ENCODE measurements around the gene STMN3.
"Not testable (repeated sequence)": the region's sequence is repeated elsewhere in the genome, so short reads cannot be mapped to it uniquely, and the experiment has no call there.

Gene STMN3

DNA sequence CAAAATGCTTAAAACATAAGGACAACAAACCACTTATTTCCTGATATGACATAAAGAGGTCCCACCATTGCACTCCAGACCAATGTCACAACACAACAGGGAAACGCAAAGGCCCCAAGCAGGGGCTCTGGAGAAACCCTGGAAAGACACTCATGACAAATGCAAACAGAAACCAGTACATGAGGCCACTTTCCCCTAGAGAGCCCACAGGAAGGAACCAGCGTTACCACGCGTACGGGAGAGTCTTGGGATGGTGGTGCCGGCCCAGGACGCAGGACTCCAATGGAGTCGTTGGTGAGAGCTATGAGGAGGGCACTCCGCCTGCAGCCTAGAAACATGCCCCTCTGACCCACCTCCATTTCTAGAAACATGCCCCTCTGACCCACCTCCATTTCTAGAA lies 46.5 kb downstream of the STMN3 start:
- DNase-seq: no peak

DNA sequence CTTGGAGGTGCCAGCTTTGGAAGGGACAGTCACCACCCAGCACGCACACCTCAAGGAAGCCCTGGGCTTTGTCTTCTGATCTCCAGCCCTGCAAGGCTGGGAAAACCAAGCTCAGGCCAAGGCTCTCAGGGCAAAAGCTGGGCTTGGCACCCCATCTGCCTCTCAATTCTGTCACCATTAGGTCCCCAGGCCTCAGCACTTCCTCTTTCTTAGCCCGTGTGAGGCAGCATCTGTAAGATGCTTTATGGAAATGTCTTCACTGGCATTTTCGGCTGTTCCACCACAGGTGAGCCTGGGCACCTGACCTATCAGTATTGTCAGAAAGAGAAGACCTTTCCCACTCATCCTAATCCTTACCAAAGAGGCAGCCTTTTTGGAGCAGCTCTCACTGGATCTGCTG lies 50.9 kb downstream of the STMN3 start:
- DNase-seq: no peak

DNA sequence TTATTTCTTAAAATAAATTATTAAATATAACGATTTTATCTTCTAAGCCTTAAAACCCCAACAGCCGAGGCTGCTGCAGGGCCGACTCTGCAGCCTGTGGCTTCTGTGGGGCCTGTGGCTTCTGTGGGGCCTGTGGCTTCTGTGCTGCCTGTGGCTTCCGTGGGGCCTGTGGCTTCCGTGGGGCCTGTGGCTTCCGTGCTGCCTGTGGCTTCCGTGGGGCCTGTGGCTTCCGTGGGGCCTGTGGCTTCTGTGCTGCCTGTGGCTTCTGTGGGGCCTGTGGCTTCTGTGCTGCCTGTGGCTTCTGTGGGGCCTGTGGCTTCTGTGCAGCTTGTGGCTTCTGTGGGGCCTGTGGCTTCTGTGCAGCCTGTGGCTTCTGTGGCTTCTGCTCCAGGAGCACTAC lies 51.5 kb downstream of the STMN3 start:
- not testable (repeated sequence) for DNase-seq

DNA sequence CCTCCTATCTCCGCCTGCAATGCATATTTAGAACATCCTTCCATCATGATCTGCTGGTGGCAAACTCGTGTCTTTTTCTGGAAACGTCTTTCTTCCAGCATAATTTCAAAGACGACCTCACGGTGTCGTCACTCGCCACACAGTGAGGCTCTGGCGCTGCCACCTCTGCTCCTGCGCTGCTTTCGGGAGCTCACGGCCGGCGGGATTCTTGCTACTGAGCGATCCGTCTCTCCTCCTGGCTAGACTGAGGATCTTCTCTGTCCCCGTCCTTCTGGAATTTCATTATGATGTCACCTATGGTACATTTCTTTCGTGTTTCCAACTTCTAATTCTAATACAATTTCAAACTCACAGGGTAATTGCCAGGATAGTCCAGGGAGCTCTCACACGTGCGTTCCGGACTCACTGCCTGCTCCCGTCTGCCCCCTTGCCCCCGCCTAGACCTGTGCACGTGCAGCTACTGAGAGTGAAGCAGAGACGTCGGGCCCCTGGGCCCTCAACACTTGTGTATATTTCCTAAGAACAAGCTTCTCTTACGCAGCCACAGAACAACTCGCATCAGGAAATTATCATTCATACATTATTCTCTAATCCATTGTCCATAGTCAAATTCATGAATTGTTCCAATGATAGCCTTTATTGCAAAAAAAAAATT lies 53.7 kb downstream of the STMN3 start:
- DNase-seq: no peak

DNA sequence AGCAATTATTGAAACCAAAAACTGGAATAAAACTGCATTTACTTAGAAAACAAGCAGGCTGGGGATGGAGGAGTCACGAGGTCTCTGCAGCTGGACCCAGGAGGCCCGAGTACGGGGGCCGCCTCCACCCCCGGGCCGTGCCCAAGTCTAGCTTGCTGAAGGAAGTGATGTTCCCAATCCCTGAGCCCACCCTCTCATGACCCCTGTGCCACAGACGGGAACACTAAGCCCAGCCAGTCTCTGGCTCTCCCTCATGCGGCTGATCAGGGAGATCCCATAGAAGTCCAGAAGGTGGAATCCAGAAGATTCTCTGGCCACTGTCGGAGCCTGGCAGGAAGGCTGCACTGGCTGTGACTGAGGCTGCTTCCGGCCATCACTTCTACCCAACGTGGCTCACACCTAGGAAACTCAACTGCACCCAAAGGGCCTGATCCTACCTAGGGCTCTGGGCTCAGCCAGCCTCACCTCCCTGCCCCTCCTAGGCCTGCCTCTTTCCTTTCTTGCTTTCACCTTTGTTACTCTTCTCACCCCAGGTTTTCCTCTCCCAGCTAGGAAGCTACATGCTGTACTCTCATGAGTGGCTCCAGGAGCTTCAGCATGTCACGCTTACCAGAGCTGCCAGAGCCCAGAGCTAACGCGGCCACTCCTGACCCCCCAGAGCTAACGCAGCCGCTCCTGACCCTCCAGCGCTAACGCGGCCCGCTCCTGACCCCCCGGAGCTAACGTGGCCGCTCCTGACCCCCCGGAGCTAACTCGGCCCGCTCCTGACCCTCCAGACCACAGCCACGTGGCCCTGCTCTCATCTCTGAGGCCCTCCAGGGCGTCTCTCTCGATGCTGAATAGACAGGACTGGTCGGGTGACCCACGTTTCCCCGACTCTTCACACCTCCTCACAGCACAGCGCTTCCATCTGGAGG lies 54.5 kb downstream of the STMN3 start:
- no peak for DNase-seq

DNA sequence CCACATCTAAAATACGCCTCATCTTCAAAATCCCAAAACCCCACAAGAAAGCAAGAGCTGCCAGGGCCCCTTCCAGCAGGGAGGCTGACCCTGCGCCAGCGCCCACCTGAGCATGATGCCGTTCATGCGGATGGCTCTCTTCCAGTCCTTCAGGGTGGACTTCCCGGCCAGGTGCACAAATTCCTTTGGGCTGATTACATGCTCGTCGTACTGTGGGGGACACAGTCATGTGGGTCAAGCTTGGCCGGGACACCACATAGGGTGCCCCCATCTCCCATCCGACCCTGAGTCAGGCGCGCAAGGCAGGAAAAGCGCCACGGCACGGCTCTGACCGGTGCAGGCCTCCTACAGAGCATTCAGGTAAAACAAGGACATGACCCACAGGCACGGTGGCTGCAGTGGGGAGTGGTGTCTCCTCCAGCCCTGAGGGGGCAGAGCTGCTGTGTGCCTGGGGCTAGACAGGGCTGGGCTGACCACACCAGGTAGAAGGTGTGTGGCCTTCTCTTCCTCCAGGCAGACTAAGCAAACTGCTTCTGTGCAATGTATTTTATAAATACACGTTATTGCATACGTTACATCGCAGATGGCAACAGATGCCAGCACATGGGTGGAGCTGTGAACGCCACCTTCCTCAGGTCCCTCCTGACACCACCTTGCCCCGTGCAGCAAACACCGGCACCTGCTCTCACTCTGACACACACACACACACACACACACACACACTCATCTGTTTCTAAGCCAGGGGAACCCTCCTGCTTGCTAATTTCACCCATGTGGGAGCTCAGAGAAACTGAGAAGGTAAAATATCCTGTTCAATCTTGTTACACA lies 55.4 kb downstream of the STMN3 start:
- no peak for DNase-seq

DNA sequence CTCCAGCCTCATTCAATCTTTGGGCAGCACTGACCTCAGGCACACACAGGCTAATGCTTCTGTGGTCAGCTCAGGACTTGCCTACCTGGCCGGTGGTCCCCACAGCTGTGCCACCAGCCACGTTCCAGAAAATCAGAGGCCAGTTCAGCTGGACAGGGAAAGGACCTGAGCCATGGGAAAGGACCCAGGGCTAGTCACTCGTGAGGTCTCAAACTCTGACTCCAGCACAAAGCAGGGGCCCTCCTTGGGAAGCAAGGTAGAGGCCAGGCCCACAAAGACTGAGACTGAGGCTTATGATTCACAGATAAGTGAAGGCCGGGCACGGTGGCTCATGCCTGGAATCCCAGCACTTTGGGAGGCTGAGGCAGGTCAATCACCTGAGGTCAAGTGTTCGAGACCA lies 56.8 kb downstream of the STMN3 start:
- no peak for DNase-seq

DNA sequence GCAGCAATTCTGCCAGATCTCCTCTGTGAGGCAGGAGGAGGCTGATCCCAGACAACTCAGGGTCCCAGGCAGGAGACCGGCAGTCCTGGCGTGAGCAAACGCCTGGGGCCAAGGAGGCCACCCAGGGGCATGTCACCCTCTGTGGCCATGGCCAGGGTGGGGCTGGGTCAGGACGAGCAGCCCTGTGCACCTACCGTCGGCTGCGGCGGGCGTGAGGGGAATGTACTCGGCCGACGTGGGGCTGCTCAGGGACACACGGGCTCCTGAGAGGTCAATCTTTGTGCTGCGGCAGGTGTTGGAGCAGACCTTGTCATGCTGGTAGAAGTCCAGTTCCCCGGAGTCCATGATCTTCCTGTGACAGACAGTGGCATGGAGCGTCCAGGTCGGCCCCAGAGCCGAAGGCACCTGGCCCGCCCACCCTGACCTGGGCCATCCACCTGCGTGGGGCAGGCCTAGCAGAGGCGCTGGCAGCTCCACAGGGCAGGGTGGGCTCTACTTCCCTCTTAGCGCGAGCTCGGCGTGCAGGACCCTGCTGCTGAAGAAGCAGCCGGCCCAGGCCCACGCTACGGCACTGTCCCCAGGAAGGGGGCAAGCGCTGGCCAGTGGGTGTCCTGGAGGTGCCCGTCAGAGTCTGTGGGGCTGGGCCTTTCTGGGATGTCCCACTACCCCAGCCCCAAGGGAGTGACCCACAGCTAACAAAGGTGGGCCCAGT lies 57.7 kb downstream of the STMN3 start:
- no peak for DNase-seq

DNA sequence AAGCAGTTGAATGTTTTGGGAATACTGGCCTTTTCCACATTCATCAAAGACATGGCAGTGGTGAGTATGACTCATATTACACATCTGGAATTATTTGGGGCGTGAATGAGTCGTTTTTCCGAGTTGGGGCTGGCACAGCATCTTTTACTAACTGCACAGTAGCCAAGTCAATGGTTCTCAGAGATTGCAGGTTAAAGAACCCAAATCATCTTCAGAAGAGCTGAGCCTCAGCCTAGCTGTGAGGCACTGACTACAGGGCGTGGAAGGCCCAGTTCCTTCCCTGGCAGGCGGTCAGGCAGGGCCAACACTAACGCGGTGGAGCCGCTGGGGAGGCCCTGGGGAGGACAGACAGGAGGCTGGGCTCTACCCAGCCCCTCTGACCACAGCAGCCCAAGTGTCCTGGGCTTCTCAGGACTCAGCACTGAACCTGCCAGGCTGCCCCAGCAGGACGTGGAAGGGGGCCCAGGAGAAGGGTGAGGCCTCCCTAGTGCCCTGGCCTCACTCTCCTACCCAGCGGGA lies 59.1 kb downstream of the STMN3 start:
- no peak for DNase-seq

DNA sequence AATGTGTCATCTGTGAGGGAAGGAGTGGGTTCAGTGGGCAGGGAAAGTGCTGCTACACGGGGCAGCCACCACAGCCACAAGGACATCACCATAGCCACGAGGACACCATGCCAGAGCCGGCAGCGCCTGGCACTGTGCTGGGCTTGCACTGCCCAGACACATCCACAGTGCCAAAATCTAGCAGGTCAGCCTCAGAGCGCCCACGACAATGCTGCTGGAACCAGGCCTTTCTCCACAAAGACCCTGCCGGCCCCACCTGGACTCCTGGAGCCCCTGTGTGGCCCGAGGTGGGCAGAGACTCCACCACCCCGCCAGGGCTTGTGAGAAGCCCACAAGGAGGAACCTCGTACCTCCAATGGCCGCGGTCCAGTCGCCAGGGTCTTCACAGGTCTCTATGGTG lies 60.6 kb downstream of the STMN3 start:
- DNase-seq: no peak

DNA sequence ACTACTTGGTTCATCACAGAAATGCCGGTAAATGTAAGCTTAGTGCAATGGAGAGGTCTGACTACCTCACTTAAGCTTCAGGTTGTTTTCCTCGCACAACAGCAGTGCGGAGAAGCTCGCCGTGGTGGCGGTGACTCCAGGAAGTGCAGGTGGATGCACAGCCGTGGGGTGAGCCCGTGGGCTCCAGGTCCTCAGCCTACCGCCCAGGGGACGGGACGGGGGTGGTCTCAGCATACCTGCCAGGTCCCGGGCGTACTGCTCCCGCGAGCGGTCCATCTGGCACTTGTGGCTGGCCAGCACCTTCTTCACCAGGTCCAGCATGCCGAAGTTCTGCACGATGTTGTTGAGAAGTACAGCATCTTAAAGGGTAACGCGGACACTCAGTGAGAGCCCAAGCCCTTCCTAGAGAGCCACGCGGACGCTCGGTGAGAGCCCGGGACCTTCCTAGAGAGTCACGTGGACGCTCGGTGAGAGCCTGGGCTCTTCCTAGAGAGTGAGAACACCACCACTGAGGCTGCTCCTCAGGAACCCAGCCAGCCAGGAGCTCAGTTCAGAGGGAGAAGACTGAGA lies 61.4 kb downstream of the STMN3 start:
- no peak for DNase-seq

DNA sequence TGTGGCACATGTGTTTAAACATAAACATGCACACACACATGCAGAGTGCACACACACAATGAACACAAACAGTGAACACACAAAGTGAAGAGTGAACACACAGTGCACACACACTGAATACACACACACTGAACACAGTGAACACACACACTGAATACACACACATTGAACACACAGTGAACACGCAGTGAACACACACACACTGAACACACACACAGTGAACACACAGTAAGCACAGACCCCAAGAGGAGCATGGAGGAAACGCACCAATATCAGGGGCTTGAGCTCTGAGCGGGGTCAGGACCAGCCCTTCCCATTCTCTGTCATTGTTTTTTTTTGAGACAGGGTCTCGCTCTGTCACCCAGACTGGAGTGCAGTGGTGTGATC lies 62.1 kb downstream of the STMN3 start:
- DNase-seq: no peak

DNA sequence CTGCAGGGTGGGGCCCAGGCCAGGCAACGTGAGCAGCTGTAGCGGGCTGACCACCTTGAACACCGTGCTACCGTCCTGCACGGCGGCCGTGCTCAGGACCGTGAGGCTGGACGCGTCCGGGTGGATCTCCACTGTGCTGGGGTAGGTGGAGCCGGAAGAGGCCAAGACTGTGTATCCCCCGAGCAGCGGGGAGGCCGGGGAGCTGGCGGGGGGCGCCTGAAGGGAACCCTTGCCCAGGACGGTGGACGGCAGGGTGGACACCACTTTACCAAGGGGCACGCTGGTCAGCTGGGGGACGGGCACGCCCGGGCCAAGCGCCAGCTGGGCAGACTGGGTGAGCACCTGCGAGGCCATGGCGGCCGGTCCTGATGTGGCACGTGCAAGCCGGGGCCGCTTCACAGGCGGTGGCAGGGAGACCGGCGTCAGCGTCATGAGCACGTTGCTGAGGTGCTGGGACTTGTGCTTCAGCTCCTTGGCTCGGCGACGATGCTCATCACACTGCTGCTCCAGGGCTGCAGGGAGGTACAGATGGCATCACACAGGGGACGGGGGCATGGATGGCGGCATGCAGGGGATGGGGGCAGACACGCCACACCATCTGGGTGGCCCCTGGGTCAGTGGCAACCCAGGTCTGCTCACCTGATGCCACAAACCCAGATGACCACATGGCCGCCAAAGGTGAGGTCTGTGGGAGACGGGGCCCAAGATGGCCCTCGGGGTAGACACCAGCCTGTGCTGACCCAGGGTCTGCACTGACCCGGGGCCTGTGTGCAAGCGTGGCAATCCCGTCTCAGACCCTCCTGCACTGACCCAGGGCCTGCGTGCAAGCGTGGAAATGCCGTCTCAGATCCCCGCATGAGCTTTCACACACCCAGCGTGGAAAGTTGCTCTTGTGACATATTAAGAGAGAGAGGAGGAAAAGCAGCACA lies 62.7 kb downstream of the STMN3 start:
- no peak for DNase-seq

Measured in NCI-H146 (cell line).